H1 (cell line): ENCODE measurements around the gene SCAF11. TPM values are rescaled to one million over a fixed set of nuclear protein-coding genes. Genes with fewer than 3 reads are reported as not detected.

ENCODE experiments used
- CTCF ChIA-PET: fragments of 300-600 bp; sonication (Branson Sonifier 250); formaldehyde crosslinking; loops from one replicate; lab custom pipeline; 2021; ENCODE audit not compliant: partially characterized antibody; lab: Charles Lee
- POLR2A ChIA-PET: fragments of 300-600 bp; sonication (Branson Sonifier 250); formaldehyde crosslinking; loops from one replicate; lab custom pipeline; 2021; ENCODE audit warnings: inconsistent platforms; ENCODE audit not compliant: partially characterized antibody; lab: Charles Lee
- DNase-seq, 2 experiments: peaks; one replicate each; pipeline versions ENCODE4 v3.0.0 to v3.0.0-alpha.2; 2010 to 2022; ENCODE audit warnings: low spot score in 2 of 2, low read depth in 1 of 2, mixed read lengths in 1 of 2
- FAIRE-seq: peaks from 2 replicates; lab custom pipeline; 2011; peaks lifted over from hg19 to GRCh38; lab: Jason Lieb, UNC
- H2AFZ ChIP-seq: 2 replicates; pipeline ENCODE4 v1.8.1; 2012; ENCODE audit warnings: low read length, inconsistent platforms
- H2AK5ac ChIP-seq: 2 replicates; pipeline ENCODE4 v1.6.1; 2013; ENCODE audit warnings: low read depth, low read length
- H2BK120ac ChIP-seq: replicated peaks from 2 replicates; pipeline ENCODE3; 2013; ENCODE audit warnings: low read depth, low read length, inconsistent platforms
- H2BK12ac ChIP-seq: 2 replicates; pipeline ENCODE4 v1.6.1; 2013; ENCODE audit warnings: low read depth, low read length
- H2BK15ac ChIP-seq: 2 replicates; pipeline ENCODE4 v1.6.1; 2013; ENCODE audit warnings: low read length
- H2BK20ac ChIP-seq: 2 replicates; pipeline ENCODE4 v1.6.1; 2013; ENCODE audit warnings: low read length
- H2BK5ac ChIP-seq: 2 replicates; pipeline ENCODE4 v1.6.1; 2013; ENCODE audit warnings: low read depth, low read length
- H3K14ac ChIP-seq: 2 replicates; pipeline ENCODE4 v1.6.1; 2013; ENCODE audit warnings: inconsistent platforms; ENCODE audit not compliant: insufficient read length
- H3K18ac ChIP-seq: 2 replicates; pipeline ENCODE4 v1.6.1; 2013; ENCODE audit warnings: low read length; ENCODE audit errors: extremely low read depth
- H3K23ac ChIP-seq: 2 replicates; pipeline ENCODE4 v1.6.1; 2013; ENCODE audit warnings: inconsistent platforms; ENCODE audit not compliant: insufficient read length
- H3K23me2 ChIP-seq: 2 replicates; pipeline ENCODE4 v1.6.1; 2013; ENCODE audit warnings: low read depth, low read length
- H3K27ac ChIP-seq: 2 replicates; pipeline ENCODE4 v1.6.1; 2011; ENCODE audit warnings: low read depth, low read length, inconsistent platforms
- H3K27me3 ChIP-seq, 4 experiments: replicated peaks in 1 of 4; 1 replicate in 1 of 4; 2 replicates in 3 of 4; pipeline versions ENCODE4 v1.6.1 to v1.8.1; 2011 to 2013; ENCODE audit warnings: low read length in 3 of 4, mild to moderate bottlenecking in 3 of 4, inconsistent platforms in 2 of 4, mixed read lengths in 2 of 4, moderate library complexity in 1 of 4; ENCODE audit not compliant: control insufficient read depth in 3 of 4, insufficient read depth in 3 of 4; ENCODE audit errors: extremely low read depth in 1 of 4
- H3K36me3 ChIP-seq, 4 experiments: 2 replicates each; pipeline versions ENCODE4 v1.6.1 to v1.8.1; 2011 to 2013; ENCODE audit warnings: mild to moderate bottlenecking in 4 of 4, low read length in 3 of 4, moderate library complexity in 2 of 4, control low read depth in 1 of 4, inconsistent platforms in 1 of 4; ENCODE audit not compliant: insufficient read depth in 4 of 4, control insufficient read depth in 2 of 4
- H3K4ac ChIP-seq: replicated peaks from 2 replicates; pipeline ENCODE3; 2013; ENCODE audit warnings: low read length, low read depth, mixed read lengths, inconsistent platforms; ENCODE audit not compliant: insufficient read length
- H3K4me1 ChIP-seq, 4 experiments: replicated peaks in 1 of 4; 1 replicate in 1 of 4; 2 replicates in 3 of 4; pipeline versions ENCODE4 v1.6.1 to v1.8.1; 2011 to 2013; ENCODE audit warnings: low read length in 3 of 4, inconsistent platforms in 2 of 4, mixed read lengths in 1 of 4; ENCODE audit not compliant: insufficient read depth in 4 of 4, control insufficient read depth in 3 of 4
- H3K4me2 ChIP-seq, 2 experiments: 2 replicates each; pipeline versions ENCODE4 v1.6.1 to v1.8.1; 2011 to 2013; ENCODE audit warnings: low read depth in 2 of 2, low read length in 2 of 2, control low read depth in 1 of 2, inconsistent platforms in 1 of 2, mild to moderate bottlenecking in 1 of 2; ENCODE audit not compliant: insufficient read depth in 1 of 2
- H3K4me3 ChIP-seq, 4 experiments: fragments of 200-600, 300-600 bp in 1 of 4; sonication (generic), shearing (Covaris generic), sonication (Bioruptor Twin) in 1 of 4; 2 replicates each; pipeline versions ENCODE4 v1.5.1 to v1.8.1; 2011 to 2016; ENCODE audit warnings: low read length in 4 of 4, low read depth in 3 of 4, control low read depth in 2 of 4, inconsistent platforms in 2 of 4, mild to moderate bottlenecking in 2 of 4, mixed read lengths in 1 of 4, moderate library complexity in 1 of 4; ENCODE audit not compliant: insufficient read depth in 2 of 4; ENCODE audit errors: extremely low read depth in 1 of 4
- H3K56ac ChIP-seq: replicated peaks from 2 replicates; pipeline ENCODE3; 2013; ENCODE audit warnings: low read depth, mild to moderate bottlenecking, mixed read lengths, low read length, inconsistent platforms; ENCODE audit not compliant: insufficient read length
- H3K79me1 ChIP-seq: 2 replicates; pipeline ENCODE4 v1.6.1; 2013; ENCODE audit warnings: low read depth, low read length, control low read depth
- H3K79me2 ChIP-seq, 2 experiments: 2 replicates each; pipeline versions ENCODE4 v1.6.1 to v1.8.1; 2012 to 2013; ENCODE audit warnings: low read length in 2 of 2, mild to moderate bottlenecking in 2 of 2, inconsistent platforms in 1 of 2; ENCODE audit not compliant: insufficient read depth in 2 of 2, control insufficient read depth in 1 of 2
- H3K9ac ChIP-seq, 4 experiments: replicated peaks in 1 of 4; 1 replicate in 1 of 4; 2 replicates in 3 of 4; pipeline versions ENCODE4 v1.6.1 to v1.8.1; 2011 to 2013; ENCODE audit warnings: low read depth in 3 of 4, low read length in 3 of 4, control low read depth in 2 of 4, mild to moderate bottlenecking in 2 of 4, moderate library complexity in 2 of 4, inconsistent platforms in 1 of 4; ENCODE audit errors: extremely low read depth in 1 of 4
- H3K9me3 ChIP-seq, 2 experiments: 2 replicates each; pipeline versions ENCODE4 v1.6.1 to v1.8.1; 2012 to 2013; ENCODE audit warnings: mild to moderate bottlenecking in 2 of 2, moderate library complexity in 2 of 2, control low read depth in 1 of 2, inconsistent platforms in 1 of 2, low read depth in 1 of 2, low read length in 1 of 2, mixed read lengths in 1 of 2; ENCODE audit not compliant: insufficient read depth in 2 of 2
- H4K20me1 ChIP-seq, 2 experiments: replicated peaks in 1 of 2; 2 replicates each; pipeline versions ENCODE3 to v1.8.1; 2011 to 2013; ENCODE audit warnings: inconsistent platforms in 2 of 2, low read length in 2 of 2, mild to moderate bottlenecking in 1 of 2; ENCODE audit not compliant: insufficient read depth in 2 of 2, control insufficient read depth in 1 of 2
- H4K5ac ChIP-seq: 2 replicates; pipeline ENCODE4 v1.6.1; 2013; ENCODE audit warnings: low read length, low read depth, mixed read lengths, inconsistent platforms; ENCODE audit not compliant: insufficient read length
- H4K8ac ChIP-seq: 2 replicates; pipeline ENCODE4 v1.8.0; 2013; ENCODE audit warnings: mild to moderate bottlenecking, moderate library complexity, low read length, inconsistent platforms; ENCODE audit not compliant: insufficient read depth; ENCODE audit errors: extremely low read depth
- H4K91ac ChIP-seq: replicated peaks from 2 replicates; pipeline ENCODE3; 2013; ENCODE audit warnings: low read length, mixed read lengths, inconsistent platforms; ENCODE audit not compliant: insufficient read length
- CBX5 ChIP-seq: fragments of 300-800, 300-1000 bp; sonication (generic); IDR thresholded peaks from 2 replicates; pipeline ENCODE4 v1.7.1; 2016; ENCODE audit warnings: antibody characterized with exemption, low read length, low read depth
- EZH2 ChIP-seq: fragments of 200-600 bp; sonication (generic); IDR thresholded peaks from 2 replicates; pipeline ENCODE4 v1.7.1; 2012; ENCODE audit warnings: low read depth, mild to moderate bottlenecking, moderate library complexity, low read length, inconsistent platforms; ENCODE audit not compliant: severe bottlenecking
- FOSL1 ChIP-seq: IDR thresholded peaks from 2 replicates; pipeline ENCODE4 v1.6.1; 2011; ENCODE audit warnings: mild to moderate bottlenecking, low read depth, low read length, moderate library complexity; ENCODE audit not compliant: insufficient read depth
- RNF2 ChIP-seq: fragments of 200-900, 300-1000 bp; sonication (generic); IDR thresholded peaks from 2 replicates; pipeline ENCODE4 v1.7.1; 2016; ENCODE audit warnings: borderline replicate concordance, low read depth, mild to moderate bottlenecking, antibody characterized with exemption, low read length; ENCODE audit not compliant: poor library complexity, severe bottlenecking; ENCODE audit errors: missing control alignments
- TAF7 ChIP-seq: optimal IDR thresholded peaks from 2 replicates; pipeline ENCODE3; 2011; ENCODE audit warnings: low read depth, mild to moderate bottlenecking, inconsistent platforms, low read length, moderate library complexity, borderline replicate concordance
- TCF12 ChIP-seq: IDR thresholded peaks from 2 replicates; pipeline ENCODE4 v1.6.1; 2011; ENCODE audit warnings: low read depth, mild to moderate bottlenecking, low read length
- ZNF274 ChIP-seq: IDR thresholded peaks from 2 replicates; pipeline ENCODE4 v1.7.0; 2012; ENCODE audit warnings: low read length, borderline replicate concordance; ENCODE audit errors: extremely low read depth
- WGBS, 2 experiments: shearing (Covaris generic) in 1 of 2; methylation state at CpG; one replicate each; pipeline versions ENCODE4 v1.1.6 to v1.1.7; 2013 to 2015; ENCODE audit warnings: low lambda C conversion rate in 2 of 2, mixed read lengths in 2 of 2, inconsistent platforms in 1 of 2, low coverage in 1 of 2, missing lambda C conversion rate in 1 of 2; ENCODE audit not compliant: insufficient replicate concordance in 2 of 2, insufficient coverage in 1 of 2, insufficient read length in 1 of 2; ENCODE audit errors: extremely low coverage in 1 of 2, missing lambda C conversion rate in 1 of 2; 5-methylcytosine and 5-hydroxymethylcytosine counted together
- polyA plus RNA-seq, 7 experiments: library from polyadenylated mRNA; depleted of rRNA in 3 of 7; stranded (reverse) in 5 of 7; unstranded in 2 of 7; fragments of >200 nt in 5 of 7; fragments of 200-250 nt in 2 of 7; gene quantifications; 1 replicate in 5 of 7; 2 replicates in 1 of 7; 4 replicates in 1 of 7; pipeline versions ENCODE4 v1.2.1 to v1.2.3, GENCODE V29; 2011 to 2013; ENCODE audit warnings: missing spikeins in 2 of 7, mixed read lengths in 2 of 7
- total RNA-seq: library from RNA; stranded (reverse); fragmentation: NEBNext Ultra II Directional; extraction: Animal tissue kit (Norgen Biotek cat#: 25700); gene quantifications from 2 replicates; pipeline ENCODE4 v1.2.1, GENCODE V29; 2021

SCAF11 gene
- total and polyA plus RNA-seq, 2 of the 8 experiments (the other 6 are each of a cell fraction or from before 2014, with no cell fraction given), result 15.1 to 77.8 TPM

DNA sequence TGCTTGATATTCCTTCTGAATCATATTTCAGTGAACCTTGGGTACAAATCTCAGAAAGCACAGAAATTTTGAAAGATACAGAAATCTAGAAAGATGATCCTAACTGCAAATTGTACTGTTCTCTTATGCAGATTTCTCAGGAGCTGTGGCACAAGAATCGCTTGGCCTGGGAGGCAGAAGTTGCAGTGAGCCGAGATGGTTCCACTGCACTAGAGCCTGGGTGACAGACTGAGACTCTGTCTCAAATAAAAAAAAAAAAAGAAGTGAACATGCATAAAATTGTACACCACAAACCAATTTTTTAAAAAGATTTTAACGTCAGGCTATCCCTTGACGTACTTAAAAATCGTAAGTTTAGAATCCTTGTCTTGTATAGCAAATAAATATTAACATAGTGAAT, 31.3 kb downstream of the SCAF11 start:
- peaks cover 0 to 10% (median 0%) of the 10 kb centered on the region in 4 experiments; a peak in 1 of 8 replicates for H3K36me3 ChIP-seq
- H3K79me1 ChIP-seq, result no peaks in the 10 kb centered on the region
- FAIRE-seq, result no peak
- H3K27me3 ChIP-seq, result no peaks in the 10 kb centered on the region
- no peak overlapping the region for H2BK5ac ChIP-seq
- H2BK15ac ChIP-seq, result no peak overlapping the region
- H3K4me1 ChIP-seq, result no peaks in the 10 kb centered on the region
- H3K23ac ChIP-seq, result no peak overlapping the region
- no peak overlapping the region for H4K91ac ChIP-seq
- no peak overlapping the region for H3K14ac ChIP-seq
- no peak overlapping the region for H2BK12ac ChIP-seq
- H3K27ac ChIP-seq, result no peak overlapping the region
- H2BK20ac ChIP-seq, result no peak overlapping the region
- no peak overlapping the region for H3K4me2 ChIP-seq
- no peaks in the 10 kb centered on the region for H3K23me2 ChIP-seq
- ChIA-PET POLR2A (no interaction called here), CTCF (no interaction called here)
- no peak overlapping the region for H4K5ac ChIP-seq
- no peak for DNase-seq
- no peak overlapping the region for H3K18ac ChIP-seq
- no peak overlapping the region for H2BK120ac ChIP-seq
- H3K9me3 ChIP-seq, result no peaks in the 10 kb centered on the region
- H2AK5ac ChIP-seq, result no peak overlapping the region
- H3K4me3 ChIP-seq, result no peak overlapping the region
- no peak overlapping the region for H3K9ac ChIP-seq
- no peak overlapping the region for H4K8ac ChIP-seq
- WGBS, 2 experiments, result 91% methylated on average over 5 of the region's 5 CpGs; no CpG with 5 or more reads in 1 of the 2 experiments
- H3K4ac ChIP-seq, result no peak overlapping the region
- H2AFZ ChIP-seq, result no peak overlapping the region
- 0 out of 4 replicates have a peak, but pooled peaks cover 0 to 4% of the 10 kb centered on the region in 2 experiments for H3K79me2 ChIP-seq
- no peak for TF ChIP-seq TAF7
- no peak for TF ChIP-seq FOSL1
- TF ChIP-seq EZH2, result no peak
- TF ChIP-seq CBX5, result no peak
- no peak for TF ChIP-seq TCF12
- TF ChIP-seq ZNF274, result no peak
- TF ChIP-seq RNF2, result no peak
- H3K56ac ChIP-seq, result no peak overlapping the region
- H4K20me1 ChIP-seq, result peaks cover 0 to 2% of the 10 kb centered on the region in 2 experiments
